K562 (cell line): Measurements from ENCODE around the gene PRIM1. TPM values are rescaled to one million over a fixed set of nuclear protein-coding genes. Genes with fewer than 3 reads are reported as not detected.

ENCODE experiments used
- ARHGAP35 ChIP-seq: fragments of 450-650 bp; IDR thresholded peaks from 2 replicates; pipeline ENCODE4 v1.6.1; 2018; ENCODE audit not compliant: partially characterized antibody
- ETS2 ChIP-seq: IDR thresholded peaks from 2 replicates; pipeline ENCODE4 v1.6.1; 2016; ENCODE audit warnings: borderline replicate concordance, missing genetic modification characterization, mild to moderate bottlenecking, moderate library complexity, missing compliant biosample characterization; ENCODE audit not compliant: poor library complexity, severe bottlenecking
- HDAC3 ChIP-seq: fragments of 450-650 bp; IDR thresholded peaks from 2 replicates; pipeline ENCODE4 v1.6.1; 2018; ENCODE audit warnings: borderline replicate concordance, mild to moderate bottlenecking, moderate library complexity; ENCODE audit not compliant: partially characterized antibody
- MCM3 ChIP-seq: fragments of 450-650 bp; IDR thresholded peaks from 2 replicates; pipeline ENCODE4 v1.6.1; 2016
- MECOM ChIP-seq: fragments of 250-450 bp; sonication (Bioruptor Pico); IDR thresholded peaks from 2 replicates; pipeline ENCODE4 v1.8.0; 2022; ENCODE audit warnings: inconsistent platforms
- NBN ChIP-seq: fragments of 450-650 bp; IDR thresholded peaks from 2 replicates; pipeline ENCODE4 v1.6.1; 2016; ENCODE audit warnings: low read depth, mild to moderate bottlenecking
- TCF3 ChIP-seq: sonication (generic); formaldehyde crosslinking; IDR thresholded peaks from 2 replicates; pipeline ENCODE4 v1.4.0; 2020; ENCODE audit warnings: mild to moderate bottlenecking, missing genetic modification reagents
- TOE1 ChIP-seq, 2 experiments: fragments of 450-650 bp in 1 of 2; sonication (generic) in 1 of 2; formaldehyde crosslinking in 1 of 2; IDR thresholded peaks; 2 replicates each; pipeline versions ENCODE4 v1.7.1 to v1.8.0; 2016 to 2022; ENCODE audit warnings: borderline replicate concordance in 2 of 2, mild to moderate bottlenecking in 2 of 2, antibody characterized with exemption in 1 of 2, inconsistent platforms in 1 of 2, low read depth in 1 of 2, missing genetic modification reagents in 1 of 2, moderate library complexity in 1 of 2
- ZFP1 ChIP-seq: fragments of 450-650 bp; formaldehyde crosslinking; IDR thresholded peaks from 2 replicates; pipeline ENCODE4 v1.4.0; 2020; ENCODE audit warnings: mild to moderate bottlenecking, mixed read lengths
- ZHX1 ChIP-seq: fragments of 150-350 bp; conservative IDR thresholded peaks from 2 replicates; pipeline ENCODE4 v1.6.1; 2014; ENCODE audit warnings: low read length
- ZNF121 ChIP-seq: sonication (generic); formaldehyde crosslinking; conservative IDR thresholded peaks from 2 replicates; pipeline ENCODE4 v1.8.0; 2022; ENCODE audit warnings: missing genetic modification reagents
- ZNF253 ChIP-seq: fragments of 250-450 bp; sonication (Bioruptor Pico); conservative IDR thresholded peaks from 2 replicates; pipeline ENCODE4 v1.6.1; 2021; ENCODE audit warnings: mild to moderate bottlenecking
- ZNF318 ChIP-seq, 2 experiments: fragments of 450-650 bp; IDR thresholded peaks; 2 replicates each; pipeline ENCODE4 v1.6.1; 2016; ENCODE audit warnings: mild to moderate bottlenecking in 2 of 2, borderline replicate concordance in 1 of 2, low read depth in 1 of 2, moderate library complexity in 1 of 2
- ZNF655 ChIP-seq: fragments of 250-450 bp; sonication (Bioruptor Pico); IDR thresholded peaks from 2 replicates; pipeline ENCODE4 v1.5.0; 2021
- polyA plus RNA-seq, 8 experiments: library from polyadenylated mRNA; depleted of rRNA in 4 of 8; stranded (reverse) in 5 of 8; unstranded in 3 of 8; fragments of >200 nt; fragmentation: Nextera tagmentation in 2 of 8; fragmentation: Illumina TruSeq in 1 of 8; extraction: Ambion mirVana in 2 of 8; extraction: Trizol in 1 of 8; gene quantifications; 2 replicates each; pipeline versions ENCODE4 v1.2.1 to v1.2.3, GENCODE V29; 2011 to 2014; ENCODE audit warnings: inconsistent platforms in 1 of 8, missing spikeins in 1 of 8
- total RNA-seq, 7 experiments: library from RNA; depleted of rRNA in 6 of 7; stranded (reverse); fragments of >200 nt in 6 of 7; fragmentation: Illumina TruSeq in 2 of 7; extraction: Trizol in 2 of 7; gene quantifications; 2 replicates each; pipeline versions ENCODE4 v1.2.1 to v1.2.3, GENCODE V29; 2011 to 2021; ENCODE audit warnings: low replicate concordance in 1 of 7

PRIM1 gene
- total and polyA plus RNA-seq, 9 of the 15 experiments (the other 6 are each of a cell fraction or from before 2014, with no cell fraction given): 67.2 to 179 (median 140) TPM

- no peak for TF ChIP-seq MECOM (CRISPR knock-in tag)
- TF ChIP-seq ARHGAP35: no peak
- no peak for TF ChIP-seq HDAC3
- peak; percentile 73; the same call in 1 of the 2 replicates for TF ChIP-seq TOE1 (IDR thresholded peaks at IDR 0.05; ENCODE audit: borderline replicate concordance)
- TF ChIP-seq TOE1 (CRISPR knock-in tag; IDR thresholded peaks at IDR 0.05; ENCODE audit: borderline replicate concordance, low read depth): 0 out of 2 replicates have a peak, but pooled peaks have one; percentile 12
- no peak for TF ChIP-seq ZNF121 (CRISPR knock-in tag)
- TF ChIP-seq NBN: peak; percentile 53
- TF ChIP-seq ETS2 (tag): no peak
- no peak for TF ChIP-seq ZNF318 (IDR thresholded peaks at IDR 0.05; ENCODE audit: borderline replicate concordance in 1 of 2, low read depth in 1 of 2)
- no peak for TF ChIP-seq ZFP1
- peak; percentile 29; the same call in 1 of the 2 replicates for TF ChIP-seq ZHX1
- TF ChIP-seq ZNF253 (CRISPR knock-in tag): no peak
- no peak for TF ChIP-seq TCF3 (CRISPR knock-in tag)
- no peak for TF ChIP-seq ZNF655 (CRISPR knock-in tag)
- TF ChIP-seq MCM3: no peak
These were observed 27.0 kb downstream of the PRIM1 start, which contains the start of gene NACA (continued) for GRCh38 chr12:56724972-56725722.
